ENCODE results near the gene HIPK4. TPM values are rescaled to one million over a fixed set of nuclear protein-coding genes. Genes with fewer than 3 reads are reported as not detected.

Gene HIPK4
- total RNA-seq, 1 donor from 2014 or later = not detected

DNA sequence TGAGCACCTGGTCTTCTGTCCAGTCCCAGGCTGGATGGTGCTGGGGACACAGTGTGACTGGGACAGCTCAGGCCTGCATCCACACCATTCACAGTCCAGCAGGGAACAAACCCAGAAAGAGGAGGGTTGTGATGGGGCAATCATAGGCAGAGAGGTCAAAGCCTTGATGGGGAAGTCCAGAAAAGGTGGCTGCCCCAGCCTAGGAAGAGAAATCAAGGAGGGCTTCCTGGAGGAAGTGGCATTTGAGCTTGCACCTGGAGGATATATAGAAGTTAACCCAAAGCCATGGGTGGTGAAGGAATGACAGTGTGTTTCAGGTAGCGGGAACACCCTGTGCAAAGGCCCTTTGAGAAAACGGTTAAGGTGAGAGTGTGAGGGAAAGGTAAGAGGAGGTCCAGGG lies 25.8 kb upstream of the HIPK4 start:
- TF ChIP-seq EZH2 (IDR thresholded peaks at IDR 0.05; ENCODE audit: insufficient read depth, low read length) = no peak
- TF ChIP-seq, protein P1, sequence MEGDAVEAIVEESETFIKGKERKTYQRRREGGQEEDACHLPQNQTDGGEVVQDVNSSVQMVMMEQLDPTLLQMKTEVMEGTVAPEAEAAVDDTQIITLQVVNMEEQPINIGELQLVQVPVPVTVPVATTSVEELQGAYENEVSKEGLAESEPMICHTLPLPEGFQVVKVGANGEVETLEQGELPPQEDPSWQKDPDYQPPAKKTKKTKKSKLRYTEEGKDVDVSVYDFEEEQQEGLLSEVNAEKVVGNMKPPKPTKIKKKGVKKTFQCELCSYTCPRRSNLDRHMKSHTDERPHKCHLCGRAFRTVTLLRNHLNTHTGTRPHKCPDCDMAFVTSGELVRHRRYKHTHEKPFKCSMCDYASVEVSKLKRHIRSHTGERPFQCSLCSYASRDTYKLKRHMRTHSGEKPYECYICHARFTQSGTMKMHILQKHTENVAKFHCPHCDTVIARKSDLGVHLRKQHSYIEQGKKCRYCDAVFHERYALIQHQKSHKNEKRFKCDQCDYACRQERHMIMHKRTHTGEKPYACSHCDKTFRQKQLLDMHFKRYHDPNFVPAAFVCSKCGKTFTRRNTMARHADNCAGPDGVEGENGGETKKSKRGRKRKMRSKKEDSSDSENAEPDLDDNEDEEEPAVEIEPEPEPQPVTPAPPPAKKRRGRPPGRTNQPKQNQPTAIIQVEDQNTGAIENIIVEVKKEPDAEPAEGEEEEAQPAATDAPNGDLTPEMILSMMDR (IDR thresholded peaks at IDR 0.05; ENCODE audit: insufficient read depth, low read depth, low read length) = no peak
- H4K20me1 ChIP-seq (ENCODE audit: insufficient read depth, low read length) = no peaks in the 10 kb centered on the region
- FAIRE-seq (no peak), DNase-seq (ENCODE audit: low read depth) (no peak)
- no peaks in the 10 kb centered on the region for H3K9me3 ChIP-seq (ENCODE audit: insufficient read depth, low read depth, low read length)
- no peaks in the 10 kb centered on the region for H3K27me3 ChIP-seq (ENCODE audit: insufficient read depth, low read length)
- Mint-ChIP-seq H3K4me1 (ENCODE audit: low read depth, unreplicated experiment) (peaks cover 1% of the 10 kb centered on the region), H3K27me3 (ENCODE audit: low read depth, unreplicated experiment) (peaks cover 2% of the 10 kb centered on the region), H3K27ac (ENCODE audit: unreplicated experiment) (no peak overlapping the region), H3K36me3 (ENCODE audit: low read depth, unreplicated experiment) (no peaks in the 10 kb centered on the region), H3K9me3 (ENCODE audit: unreplicated experiment) (no peaks in the 10 kb centered on the region), H3K4me3 (ENCODE audit: unreplicated experiment) (peak overlapping the region; percentile 43)
- H3K4me3 ChIP-seq (ENCODE audit: insufficient read depth, low read depth, low read length) = no peak overlapping the region
- no peak overlapping the region for H3K27ac ChIP-seq (ENCODE audit: low read depth, low read length)
- no peaks in the 10 kb centered on the region for H3K79me2 ChIP-seq (ENCODE audit: insufficient read depth, low read length)
- no peaks in the 10 kb centered on the region for H3K36me3 ChIP-seq (ENCODE audit: insufficient read depth, low read length)
- H2AFZ ChIP-seq (ENCODE audit: low read depth, low read length) = no peak overlapping the region
- H3K4me2 ChIP-seq (ENCODE audit: low read length) = no peak overlapping the region
- peaks cover 13% of the 10 kb centered on the region for H3K4me1 ChIP-seq (ENCODE audit: insufficient read depth, low read length)
- no peak overlapping the region for H3K9ac ChIP-seq (ENCODE audit: low read length)

DNA sequence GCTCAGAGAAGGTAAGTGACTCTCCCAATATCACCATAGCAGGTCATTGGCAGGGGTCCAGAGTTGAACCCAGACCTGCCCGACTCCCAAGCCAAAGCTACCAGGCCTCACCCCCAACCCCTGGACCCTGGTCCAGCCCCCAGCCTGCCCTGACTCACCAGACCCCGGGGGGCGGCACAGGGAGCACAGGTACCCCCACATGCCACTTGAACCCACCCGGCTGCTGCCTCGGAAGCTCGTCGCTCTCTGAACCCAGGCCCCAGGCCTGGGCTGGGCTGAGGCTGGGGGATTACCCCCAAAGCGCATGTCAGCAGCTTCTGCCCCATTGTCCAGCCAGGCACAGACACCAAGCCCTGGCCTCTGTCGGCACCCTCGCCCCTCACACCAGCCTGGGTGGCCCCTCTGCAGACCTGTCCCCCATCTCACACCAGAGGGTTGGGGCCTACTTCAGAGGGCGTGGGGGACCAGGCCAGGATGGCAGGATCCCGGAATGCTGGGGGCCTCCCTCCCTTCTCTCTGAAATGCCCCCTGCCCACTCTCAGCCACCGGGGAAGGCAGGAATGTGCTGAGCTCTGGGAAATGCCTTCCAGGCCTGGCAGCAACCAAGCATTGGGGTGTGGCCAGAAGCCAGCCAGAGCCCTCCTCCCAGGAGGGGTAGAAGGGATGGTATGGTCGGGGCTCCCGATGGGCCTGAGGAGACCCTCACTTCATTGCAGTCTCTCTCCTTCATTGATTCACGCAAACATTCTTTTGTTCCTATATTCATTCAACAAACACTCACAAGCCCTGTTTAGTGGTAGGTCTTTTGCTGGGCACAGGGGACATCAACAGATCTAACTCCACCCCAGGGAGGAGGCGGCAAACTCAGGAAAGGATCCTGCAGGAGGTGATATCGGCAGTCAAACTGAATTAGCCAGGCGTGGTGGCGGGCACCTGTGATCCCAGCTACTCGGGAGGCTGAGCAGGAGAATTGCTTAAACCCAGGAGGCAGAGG lies 24.9 kb upstream of the HIPK4 start:
- H3K9ac ChIP-seq (ENCODE audit: low read length) = no peak overlapping the region
- no peak overlapping the region for H3K27ac Mint-ChIP-seq (ENCODE audit: unreplicated experiment)
- no peak for FAIRE-seq
- no peak for DNase-seq (ENCODE audit: low read depth)
- H3K27ac ChIP-seq (ENCODE audit: low read depth, low read length) = no peak overlapping the region
- H3K36me3 ChIP-seq (ENCODE audit: insufficient read depth, low read length) = no peaks in the 10 kb centered on the region
- no peaks in the 10 kb centered on the region for H3K27me3 ChIP-seq (ENCODE audit: insufficient read depth, low read length)
- H4K20me1 ChIP-seq (ENCODE audit: insufficient read depth, low read length) = no peaks in the 10 kb centered on the region
- TF ChIP-seq, protein P1 (IDR thresholded peaks at IDR 0.05; ENCODE audit: insufficient read depth, low read depth, low read length) = no peak
- TF ChIP-seq EZH2 (IDR thresholded peaks at IDR 0.05; ENCODE audit: insufficient read depth, low read length) = no peak
- H3K4me1 ChIP-seq (ENCODE audit: insufficient read depth, low read length) = peaks cover 11% of the 10 kb centered on the region
- H3K27me3 Mint-ChIP-seq (ENCODE audit: low read depth, unreplicated experiment) = peaks cover 2% of the 10 kb centered on the region
- H3K9me3 Mint-ChIP-seq (ENCODE audit: unreplicated experiment) = no peaks in the 10 kb centered on the region
- H3K4me2 ChIP-seq (ENCODE audit: low read length) = no peak overlapping the region
- no peak overlapping the region for H3K4me3 Mint-ChIP-seq (ENCODE audit: unreplicated experiment)
- H3K79me2 ChIP-seq (ENCODE audit: insufficient read depth, low read length) = no peaks in the 10 kb centered on the region
- H2AFZ ChIP-seq (ENCODE audit: low read depth, low read length) = no peak overlapping the region
- H3K36me3 Mint-ChIP-seq (ENCODE audit: low read depth, unreplicated experiment) = no peaks in the 10 kb centered on the region
- no peaks in the 10 kb centered on the region for H3K9me3 ChIP-seq (ENCODE audit: insufficient read depth, low read depth, low read length)
- H3K4me3 ChIP-seq (ENCODE audit: insufficient read depth, low read depth, low read length) = no peak overlapping the region
- peaks cover 1% of the 10 kb centered on the region for H3K4me1 Mint-ChIP-seq (ENCODE audit: low read depth, unreplicated experiment)
